Stimulated activated CD4-positive, alpha-beta T cell treated with anti-CD3 and anti-CD28 coated beads, Interleukin-1b, Interleukin-23, amount 100 ng/mL, for 4 hours (primary cell): ENCODE measurements around the gene GTF3C5.
"Not testable (repeated sequence)": the region's sequence is repeated elsewhere in the genome, so short reads cannot be mapped to it uniquely, and the experiment has no call there.

Experiments
- DNase-seq, 2 donors: peaks; one replicate each; pipeline ENCODE4 v3.0.0-alpha.2; 2020; ENCODE audit warnings: low read depth in 2 of 2

Gene GTF3C5

DNA sequence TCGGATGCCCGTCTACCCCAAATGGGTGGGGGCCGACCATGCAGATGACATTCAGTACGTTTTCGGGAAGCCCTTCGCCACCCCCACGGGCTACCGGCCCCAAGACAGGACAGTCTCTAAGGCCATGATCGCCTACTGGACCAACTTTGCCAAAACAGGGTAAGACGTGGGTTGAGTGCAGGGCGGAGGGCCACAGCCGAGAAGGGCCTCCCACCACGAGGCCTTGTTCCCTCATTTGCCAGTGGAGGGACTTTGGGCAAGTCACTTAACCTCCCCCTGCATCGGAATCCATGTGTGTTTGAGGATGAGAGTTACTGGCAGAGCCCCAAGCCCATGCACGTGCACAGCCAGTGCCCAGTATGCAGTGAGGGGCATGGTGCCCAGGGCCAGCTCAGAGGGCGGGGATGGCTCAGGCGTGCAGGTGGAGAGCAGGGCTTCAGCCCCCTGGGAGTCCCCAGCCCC is 39.7 kb downstream of the GTF3C5 start:
- not testable (repeated sequence) for DNase-seq

DNA sequence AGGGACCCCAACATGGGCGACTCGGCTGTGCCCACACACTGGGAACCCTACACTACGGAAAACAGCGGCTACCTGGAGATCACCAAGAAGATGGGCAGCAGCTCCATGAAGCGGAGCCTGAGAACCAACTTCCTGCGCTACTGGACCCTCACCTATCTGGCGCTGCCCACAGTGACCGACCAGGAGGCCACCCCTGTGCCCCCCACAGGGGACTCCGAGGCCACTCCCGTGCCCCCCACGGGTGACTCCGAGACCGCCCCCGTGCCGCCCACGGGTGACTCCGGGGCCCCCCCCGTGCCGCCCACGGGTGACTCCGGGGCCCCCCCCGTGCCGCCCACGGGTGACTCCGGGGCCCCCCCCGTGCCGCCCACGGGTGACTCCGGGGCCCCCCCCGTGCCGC is 40.2 kb downstream of the GTF3C5 start:
- DNase-seq, result not testable (repeated sequence)

DNA sequence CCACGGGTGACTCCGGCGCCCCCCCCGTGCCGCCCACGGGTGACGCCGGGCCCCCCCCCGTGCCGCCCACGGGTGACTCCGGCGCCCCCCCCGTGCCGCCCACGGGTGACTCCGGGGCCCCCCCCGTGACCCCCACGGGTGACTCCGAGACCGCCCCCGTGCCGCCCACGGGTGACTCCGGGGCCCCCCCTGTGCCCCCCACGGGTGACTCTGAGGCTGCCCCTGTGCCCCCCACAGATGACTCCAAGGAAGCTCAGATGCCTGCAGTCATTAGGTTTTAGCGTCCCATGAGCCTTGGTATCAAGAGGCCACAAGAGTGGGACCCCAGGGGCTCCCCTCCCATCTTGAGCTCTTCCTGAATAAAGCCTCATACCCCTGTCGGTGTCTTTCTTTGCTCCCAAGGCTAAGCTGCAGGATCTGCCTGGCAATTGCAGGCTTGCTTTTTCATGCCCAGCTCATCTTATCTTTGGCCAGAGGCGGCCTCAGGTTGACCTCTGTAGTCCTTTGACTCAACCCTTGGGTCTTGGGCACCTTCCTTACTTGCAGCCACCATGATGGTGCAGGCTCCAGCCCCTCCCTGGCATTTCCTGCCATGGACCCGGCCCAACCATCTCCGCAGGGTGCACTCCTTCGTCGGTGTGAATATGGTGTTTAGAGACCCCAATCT is 40.8 kb downstream of the GTF3C5 start:
- no peak for DNase-seq

DNA sequence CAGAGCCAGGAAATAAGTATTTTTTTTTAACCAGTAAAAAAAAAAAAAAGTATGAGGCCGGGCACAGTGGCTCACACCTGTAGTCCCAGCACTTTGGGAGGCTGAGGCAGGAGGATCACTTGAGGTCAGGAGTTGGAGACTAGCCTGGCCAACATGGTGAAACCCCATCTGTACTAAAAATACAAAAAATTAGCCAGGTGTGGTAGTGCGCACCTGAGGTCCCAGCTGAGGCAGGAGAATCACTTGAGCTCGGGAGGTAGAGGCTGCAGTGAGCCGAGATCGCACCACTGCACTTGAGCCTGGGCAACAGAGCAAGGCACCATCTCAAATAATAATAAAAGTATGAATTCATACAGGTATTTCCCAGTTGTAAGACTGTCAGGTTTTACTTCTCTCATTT is 41.4 kb downstream of the GTF3C5 start:
- not testable (repeated sequence) for DNase-seq

DNA sequence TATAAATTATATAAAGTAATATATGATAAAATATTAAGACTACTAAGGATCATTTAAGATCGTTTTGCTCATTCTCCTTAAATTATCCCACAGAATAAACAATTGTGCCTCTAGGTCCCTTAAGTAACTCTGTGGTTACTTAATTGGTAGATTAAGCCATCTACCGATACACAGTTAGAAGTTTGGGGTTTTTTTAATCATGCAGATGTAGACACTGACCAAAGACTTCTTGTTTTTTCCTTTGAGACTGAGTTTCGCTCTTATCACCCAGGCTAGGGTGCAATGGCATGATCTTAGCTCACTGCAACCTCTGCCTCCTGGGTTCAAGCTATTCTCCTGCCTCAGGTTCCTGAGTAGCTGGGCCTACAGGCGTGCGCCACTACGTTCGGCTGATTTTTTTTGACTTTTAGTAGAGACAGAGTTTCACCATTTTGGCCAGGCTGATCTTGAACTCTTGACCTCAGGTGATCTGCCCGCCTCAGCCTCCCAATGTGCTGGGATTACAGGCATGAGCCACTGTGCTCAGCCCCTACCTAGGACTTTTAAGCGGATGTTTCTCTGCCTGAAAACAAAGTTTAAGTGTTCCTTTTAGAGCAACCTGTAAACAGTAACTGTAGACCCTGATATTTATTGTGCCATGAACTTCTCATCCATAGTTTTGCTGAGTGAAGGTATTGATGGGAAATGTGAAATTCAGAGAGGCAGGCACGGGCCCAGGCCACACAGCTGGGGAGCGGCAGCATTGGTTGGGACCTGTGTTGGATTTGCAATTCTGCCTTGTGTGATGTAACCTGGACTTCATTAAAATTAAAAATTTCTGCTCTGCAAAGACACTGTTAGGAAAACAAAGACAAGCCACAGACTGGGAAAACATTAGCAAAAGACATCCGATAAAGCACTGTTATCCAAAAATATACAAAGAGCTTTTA is 42.6 kb downstream of the GTF3C5 start:
- no peak for DNase-seq

DNA sequence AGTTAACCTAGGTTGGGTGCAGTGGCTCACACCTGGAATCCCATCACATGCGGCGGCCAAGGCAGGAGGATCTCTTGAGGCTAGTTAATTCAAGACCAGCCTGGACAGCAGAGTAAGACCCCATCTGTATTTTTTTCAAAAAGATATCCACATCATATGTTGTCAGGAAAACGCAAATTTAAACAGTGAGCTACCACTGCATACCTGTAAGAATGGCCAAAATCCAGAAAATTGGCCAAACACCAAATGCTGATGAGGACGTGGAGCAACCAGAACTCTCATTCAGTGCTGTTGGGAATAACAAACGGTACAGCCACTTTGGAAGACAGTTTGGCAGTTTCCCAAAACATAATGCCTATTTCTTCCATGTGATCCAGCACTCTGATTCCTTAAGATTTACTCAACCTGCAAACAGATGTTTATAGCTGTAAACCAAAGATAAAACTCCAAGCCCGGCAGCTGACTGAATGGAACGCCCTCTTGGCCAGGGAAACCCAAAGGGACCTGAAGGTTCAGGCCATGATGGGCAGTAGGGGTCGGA is 43.4 kb downstream of the GTF3C5 start:
- DNase-seq, result no peak

DNA sequence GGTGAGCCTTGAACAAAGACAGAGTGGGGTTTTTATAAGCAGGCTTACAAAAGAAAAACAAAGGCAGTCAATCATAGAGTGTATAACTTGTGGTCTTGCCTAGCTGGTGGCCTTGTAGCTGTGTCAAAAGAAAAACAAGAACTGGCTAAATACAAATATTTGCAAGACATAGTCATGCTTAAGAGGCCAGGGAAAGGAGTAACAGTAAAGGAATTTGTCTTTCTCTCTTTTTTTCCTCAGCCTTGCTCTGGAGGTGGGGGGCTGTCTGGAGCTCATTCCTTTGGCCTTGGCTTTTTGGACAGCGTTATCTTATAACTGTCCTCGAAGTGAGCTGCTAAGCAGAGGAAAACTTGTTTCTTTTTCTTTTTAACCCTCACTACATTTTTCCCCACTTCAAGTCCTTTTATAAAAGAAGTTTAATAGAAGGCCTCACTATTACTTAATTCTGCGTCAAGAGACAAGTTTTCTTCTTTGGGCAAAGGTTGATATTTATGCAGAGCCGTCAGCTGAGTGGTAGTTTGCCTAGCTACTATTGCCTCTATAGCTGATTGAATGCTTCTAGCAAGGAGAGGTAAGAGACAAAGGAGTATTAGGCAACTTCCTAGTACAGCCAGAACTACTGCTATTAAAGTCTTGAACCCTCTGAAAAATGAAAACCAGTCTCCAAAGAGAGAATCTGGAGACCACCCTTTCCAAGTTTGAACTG is 45.3 kb downstream of the GTF3C5 start:
- DNase-seq, result no peak

DNA sequence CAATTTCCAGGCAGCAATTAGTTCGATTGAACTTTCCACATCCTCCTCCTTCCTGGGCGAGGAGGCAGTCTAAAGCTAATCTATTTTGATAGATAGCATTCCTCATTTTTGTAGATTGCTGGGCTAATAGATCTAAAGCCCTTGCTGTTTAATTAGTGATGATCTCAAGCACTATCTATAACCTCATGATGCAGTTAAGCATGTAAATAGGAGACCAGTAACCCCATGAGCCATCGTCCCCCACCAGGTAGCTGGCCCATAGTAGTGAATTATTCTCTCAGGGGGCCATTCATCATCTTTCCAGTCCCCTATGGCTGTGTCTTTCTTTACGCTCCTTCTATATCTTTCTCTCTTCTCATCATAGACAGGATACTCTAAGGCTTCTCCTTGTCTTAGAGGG is 45.9 kb downstream of the GTF3C5 start:
- DNase-seq, result no peak

DNA sequence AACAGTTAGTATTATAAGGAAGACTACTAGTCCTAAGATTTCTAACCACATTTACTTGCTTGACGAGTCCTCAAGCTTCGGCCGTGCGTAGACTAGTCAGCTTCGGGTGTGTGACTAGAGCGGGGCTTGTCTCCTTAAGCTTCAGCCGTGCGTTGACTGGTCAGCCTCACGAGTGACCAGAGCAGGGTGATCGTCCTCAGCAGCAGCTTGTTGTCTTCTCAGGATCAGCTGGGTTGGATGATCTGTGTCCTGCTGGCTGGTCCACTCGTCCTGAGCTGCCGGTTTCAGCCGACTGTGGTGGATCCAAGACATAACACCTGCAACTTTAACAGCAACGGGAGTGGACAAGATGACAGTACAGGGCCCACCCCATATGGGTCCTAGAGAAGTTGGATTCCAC is 47.7 kb downstream of the GTF3C5 start:
- DNase-seq, result no peak

DNA sequence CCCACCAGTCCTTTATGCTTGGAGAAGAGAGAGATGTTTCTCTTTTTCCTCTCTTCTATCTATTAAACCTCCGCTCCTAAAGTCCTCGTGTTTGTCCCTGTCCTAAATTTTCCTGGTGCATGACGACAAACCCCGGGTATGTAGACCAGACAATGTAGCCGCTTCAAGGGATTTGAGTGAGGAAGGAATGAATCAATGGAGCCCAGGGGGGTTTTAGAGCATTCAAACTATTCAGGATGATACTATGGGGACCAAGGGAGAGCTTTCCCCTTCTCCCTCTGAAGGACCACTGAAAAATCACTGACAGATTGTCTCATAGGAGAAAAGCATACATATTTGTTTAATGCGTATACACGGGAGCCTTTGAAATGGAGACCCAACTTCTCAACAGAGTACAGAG is 49.4 kb downstream of the GTF3C5 start:
- DNase-seq, result no peak

DNA sequence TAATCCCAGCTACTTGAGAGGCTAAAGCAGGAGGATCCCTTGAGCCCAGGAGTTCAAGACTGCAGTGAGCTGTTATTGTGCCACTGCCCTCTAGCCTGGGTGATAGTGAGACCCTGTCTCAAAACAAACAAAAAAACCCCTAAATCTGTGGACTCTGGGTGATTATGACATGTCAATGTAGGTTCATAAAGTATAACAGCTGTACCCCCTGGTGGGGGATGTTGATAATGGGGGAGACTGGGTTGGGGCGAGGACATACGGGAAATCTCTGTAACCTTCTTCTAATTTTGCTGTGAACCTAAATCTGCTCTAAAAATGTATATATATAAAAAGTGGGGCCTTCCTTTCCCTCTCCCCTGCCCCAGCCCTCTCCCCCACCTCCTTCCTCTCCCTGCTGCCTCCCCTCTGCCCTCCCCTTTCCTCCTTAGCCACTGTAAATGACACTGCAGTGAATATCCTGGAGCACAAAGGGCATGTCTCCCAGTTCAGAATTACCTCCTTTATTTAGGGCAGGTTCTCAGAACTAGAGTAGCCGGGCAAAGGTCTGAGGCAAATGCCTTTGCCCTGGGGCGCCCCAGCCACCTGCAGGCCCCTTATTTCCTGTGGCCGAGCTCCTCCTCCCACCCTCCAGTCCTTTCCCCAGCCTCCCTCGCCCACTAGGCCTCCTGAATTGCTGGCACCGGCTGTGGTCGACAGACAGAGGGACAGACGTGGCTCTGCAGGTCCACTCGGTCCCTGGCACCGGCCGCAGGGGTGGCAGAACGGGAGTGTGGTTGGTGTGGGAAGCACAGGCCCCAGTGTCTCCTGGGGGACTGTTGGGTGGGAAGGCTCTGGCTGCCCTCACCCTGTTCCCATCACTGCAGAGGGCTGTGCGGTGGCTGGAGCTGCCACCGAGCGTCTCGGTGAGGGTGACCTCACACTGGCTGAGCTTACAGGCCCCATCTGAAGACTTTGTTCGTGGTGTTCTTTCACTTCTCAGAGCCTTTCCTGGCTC is 50.3 kb downstream of the GTF3C5 start:
- DNase-seq, result not testable (repeated sequence)

DNA sequence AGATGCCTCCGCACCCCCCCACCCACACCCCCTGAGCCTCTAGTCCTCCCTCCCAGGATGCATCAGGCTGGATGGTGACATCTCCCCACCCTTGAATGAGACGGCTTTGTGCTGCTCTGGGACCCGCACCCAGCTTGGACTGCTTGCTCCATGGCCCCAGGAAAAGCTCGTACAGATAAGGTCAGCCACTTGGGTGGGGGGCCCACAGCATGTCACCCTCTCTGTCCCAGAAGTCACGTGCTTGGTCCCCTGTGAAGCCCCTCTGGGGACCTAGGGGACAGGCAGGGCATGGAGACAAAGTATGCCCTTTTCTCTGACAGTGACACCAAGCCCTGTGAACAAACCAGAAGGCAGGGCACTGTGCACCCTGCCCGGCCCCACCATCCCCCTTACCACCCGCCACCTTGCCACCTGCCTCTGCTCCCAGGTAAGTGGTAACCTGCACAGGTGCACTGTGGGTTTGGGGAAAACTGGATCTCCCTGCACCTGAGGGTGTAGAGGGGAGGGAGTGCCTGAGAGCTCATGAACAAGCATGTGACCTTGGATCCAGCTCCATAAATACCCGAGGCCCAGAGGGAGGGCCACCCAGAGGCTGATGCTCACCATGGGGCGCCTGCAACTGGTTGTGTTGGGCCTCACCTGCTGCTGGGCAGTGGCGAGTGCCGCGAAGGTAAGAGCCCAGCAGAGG is 51.3 kb downstream of the GTF3C5 start:
- DNase-seq, result not testable (repeated sequence)

DNA sequence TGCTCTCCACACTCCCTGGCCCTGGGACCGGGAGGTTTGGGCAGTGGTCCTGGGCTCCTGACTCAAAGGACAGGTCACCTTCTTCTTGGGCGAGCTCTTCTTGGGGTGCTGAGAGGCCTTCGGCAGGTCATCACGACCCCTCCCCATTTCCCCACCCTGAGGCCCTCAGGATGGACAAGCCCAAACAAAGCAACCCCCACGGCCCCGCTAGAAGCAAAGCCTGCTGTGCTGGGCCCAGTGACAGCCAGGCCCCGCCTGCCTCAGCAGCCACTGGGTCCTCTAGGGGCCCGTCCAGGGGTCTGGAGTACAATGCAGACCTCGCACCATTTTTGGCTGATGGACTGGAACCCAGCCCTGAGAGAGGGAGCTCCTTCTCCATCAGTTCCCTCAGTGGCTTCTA is 52.9 kb downstream of the GTF3C5 start:
- DNase-seq, result not testable (repeated sequence)

DNA sequence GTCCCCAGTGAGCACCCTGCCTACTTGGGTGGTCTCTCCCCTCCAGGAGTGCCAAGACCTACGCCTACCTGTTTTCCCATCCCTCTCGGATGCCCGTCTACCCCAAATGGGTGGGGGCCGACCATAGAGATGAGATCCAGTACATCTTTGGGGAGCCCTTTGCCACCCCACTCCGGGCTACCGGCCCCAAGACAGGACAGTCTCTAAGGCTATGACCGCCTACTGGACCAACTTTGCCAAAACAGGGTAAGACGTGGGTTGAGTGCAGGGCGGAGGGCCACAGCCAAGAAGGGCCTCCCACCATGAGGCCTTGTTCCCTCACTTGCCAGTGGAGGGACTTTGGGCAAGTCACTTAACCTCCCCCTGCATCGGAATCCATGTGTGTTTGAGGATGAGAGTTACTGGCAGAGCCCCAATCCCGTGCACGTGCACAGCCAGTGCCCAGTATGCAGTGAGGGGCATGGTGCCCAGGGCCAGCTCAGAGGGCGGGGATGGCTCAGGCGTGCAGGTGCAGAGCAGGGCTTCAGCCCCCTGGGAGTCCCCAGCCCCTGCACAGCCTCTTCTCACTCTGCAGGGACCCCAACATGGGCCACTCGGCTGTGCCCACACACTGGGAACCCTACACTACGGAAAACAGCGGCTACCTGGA is 55.5 kb downstream of the GTF3C5 start:
- DNase-seq, result not testable (repeated sequence)

DNA sequence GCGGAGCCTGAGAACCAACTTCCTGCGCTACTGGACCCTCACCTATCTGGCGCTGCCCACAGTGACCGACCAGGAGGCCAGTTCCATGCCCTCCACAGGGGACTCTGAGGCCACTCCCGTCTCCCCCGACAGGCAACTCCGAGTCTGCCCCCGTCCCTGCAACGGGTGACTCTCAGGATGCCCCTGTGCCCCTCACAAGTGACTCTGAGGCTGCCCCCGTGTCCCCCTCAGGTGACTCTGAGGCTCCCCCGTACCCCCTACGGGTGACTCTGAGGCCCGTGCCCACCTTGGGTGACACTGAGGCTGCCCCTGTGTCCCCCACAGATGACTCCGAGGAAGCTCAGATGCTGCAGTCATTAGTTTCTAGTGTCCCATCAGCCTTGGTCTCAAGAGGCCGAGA is 56.1 kb downstream of the GTF3C5 start:
- no peak for DNase-seq

DNA sequence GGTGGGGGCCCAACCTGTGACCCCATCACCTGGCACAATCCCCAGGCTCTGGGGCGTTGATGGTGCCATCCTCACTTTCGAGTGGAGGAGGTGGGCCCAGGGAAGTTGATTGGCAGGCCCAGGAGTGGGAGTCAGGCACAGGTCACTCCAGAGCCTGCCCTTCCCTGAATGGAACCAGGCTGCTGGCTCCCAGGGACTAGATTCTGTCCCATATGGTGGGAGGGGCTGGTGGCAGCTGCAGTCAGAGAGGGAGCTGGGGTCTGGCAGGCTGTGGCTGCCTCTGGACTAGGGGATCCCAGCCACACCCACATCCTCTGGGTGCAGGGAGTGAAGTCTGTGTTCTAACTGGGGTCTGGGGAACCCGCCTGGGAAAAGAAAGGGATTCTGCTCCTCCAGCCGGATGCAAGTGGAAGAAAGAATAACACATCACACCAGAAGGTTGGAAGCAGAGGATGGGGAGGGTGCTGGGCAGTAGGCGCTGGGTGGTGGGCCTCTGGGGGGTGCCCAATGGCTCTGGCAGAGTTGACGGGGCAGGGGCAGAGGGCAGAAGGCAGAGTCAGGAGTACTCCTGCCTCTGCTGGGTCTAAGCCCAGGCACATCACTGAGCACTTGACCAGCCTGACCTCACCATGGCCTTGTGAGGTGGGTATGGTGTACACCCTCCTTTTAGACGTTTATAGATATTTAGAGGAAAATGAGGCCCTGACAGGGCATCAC is 56.8 kb downstream of the GTF3C5 start:
- no peak for DNase-seq

DNA sequence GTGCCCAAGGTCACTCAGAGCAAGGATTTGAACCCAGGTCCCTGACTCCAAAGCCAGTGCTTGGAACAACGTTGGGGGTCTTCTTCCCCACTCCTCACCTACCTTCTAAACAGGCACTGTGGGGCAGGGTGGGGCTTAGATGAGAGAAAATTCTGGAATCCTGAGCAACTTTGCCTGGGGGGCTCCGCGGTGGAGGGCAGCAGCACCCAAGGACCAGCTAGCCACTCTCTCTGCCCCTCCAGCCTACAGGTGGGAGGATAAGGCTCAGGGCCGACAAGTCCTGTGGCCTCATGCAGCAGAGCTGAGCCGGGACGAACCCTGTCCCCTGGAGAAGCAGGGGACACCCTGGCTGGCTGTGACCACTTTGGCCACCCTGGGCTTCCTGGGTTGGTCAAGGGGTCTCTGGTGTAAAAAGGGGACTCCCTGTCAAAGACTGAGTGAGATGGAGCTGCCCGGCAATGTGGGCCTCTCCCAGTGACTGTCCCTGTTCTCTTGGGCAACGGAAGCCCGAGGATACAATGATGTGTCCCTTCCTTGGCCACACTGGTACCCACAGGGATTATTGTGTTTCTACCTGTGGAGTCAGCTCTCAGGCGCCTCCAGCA is 57.5 kb downstream of the GTF3C5 start:
- DNase-seq, result no peak

DNA sequence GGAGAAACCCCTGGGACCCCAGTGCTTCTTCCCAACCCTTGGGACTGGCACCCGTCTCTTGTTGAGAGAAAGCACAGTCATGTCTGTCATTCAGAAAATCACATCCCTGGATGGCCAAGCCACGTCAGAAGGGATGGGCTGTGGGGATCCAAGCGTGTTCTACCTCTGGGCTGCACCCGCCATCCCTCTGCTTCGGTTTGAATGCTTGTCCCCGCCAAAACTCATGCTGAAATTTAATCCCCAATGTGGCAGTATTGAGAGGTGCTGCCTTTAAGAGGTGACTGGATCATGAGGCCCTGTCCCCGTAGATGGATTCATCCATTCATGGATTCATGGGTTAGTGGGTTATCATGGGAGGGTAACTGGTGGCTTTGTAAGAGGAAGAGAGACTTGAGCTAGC is 58.0 kb downstream of the GTF3C5 start:
- no peak for DNase-seq

DNA sequence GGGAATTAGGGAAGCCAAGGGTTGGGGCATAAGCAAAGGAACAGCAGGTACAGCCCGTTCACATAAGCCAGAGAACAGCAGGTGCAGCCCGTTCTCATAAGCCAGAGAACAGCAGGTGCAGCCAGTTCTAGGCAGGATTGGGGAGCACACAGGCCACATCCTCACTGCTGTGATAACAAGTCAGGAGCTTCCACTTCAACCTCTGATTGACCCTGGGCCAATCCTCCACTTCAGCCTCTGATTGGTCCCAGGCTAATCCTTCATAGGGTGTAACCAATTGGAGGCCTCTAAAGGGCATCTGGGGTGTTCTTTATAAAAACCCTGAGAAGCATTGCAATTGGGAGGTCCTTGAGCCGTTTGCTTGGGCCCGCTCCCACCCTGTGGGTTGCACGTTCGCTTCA is 58.5 kb downstream of the GTF3C5 start:
- no peak for DNase-seq
